ENCODE results near the gene PKN2.
A peak's percentile ranks its signal among the peaks of the same experiment; 100 is the strongest.

PKN2 gene

DNA sequence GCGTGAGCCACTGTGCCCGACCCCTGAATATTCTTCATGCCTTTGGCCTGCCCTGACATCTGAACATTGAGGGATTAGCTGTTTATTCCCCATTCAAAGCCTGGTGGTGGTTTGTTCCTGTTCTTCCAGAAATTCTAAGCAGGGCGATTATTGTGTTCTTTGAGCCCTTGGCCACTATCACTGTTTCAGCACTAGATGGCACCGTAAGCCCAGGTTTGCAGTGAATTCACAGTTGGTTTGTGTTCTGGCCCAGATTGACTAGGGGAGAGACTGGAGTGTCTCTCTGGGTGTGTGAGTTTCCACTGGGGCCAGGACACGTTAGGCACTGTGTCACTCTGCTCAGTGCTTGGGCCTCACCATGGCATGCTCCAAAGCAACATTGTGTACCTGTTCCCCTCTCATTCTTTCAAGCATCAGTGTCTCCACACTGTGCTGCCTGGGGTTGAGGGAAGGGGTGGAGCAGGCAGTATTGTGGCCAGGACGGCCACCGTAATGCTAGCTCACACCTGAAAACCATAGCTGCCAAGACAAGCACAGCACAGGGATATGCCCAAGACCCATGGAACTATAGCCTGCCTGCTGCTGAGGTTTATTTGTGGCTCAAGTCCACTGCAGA lies 52.7 kb downstream of the PKN2 start:
- DNase-seq: peak; percentile 1 to 3

- DNase-seq: no peak
Measured at GRCh38 chr1:88737338-88737927, 53.4 kb downstream of the PKN2 start.

- DNase-seq: no peak
Measured at GRCh38 chr1:88740784-88741183, 56.7 kb downstream of the PKN2 start.

DNA sequence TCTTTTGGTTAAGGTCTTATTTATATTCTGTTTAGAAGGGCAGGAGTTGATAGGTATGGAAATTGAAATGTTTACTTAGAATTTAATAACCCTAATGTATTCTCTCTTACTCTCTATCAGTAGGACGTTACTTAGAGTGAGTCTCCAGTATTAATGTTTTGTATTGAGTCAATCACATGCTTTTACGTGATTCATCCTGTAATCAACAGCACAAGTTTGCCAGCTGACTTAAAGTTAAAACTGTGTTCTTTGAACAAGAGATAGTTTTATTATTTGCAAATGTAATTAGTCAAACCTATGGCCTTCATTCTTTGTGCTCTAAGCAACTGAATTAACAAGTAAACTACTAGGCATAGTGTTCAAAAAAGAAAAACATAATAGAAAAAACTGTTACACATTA lies 57.3 kb downstream of the PKN2 start:
- DNase-seq: no peak

DNA sequence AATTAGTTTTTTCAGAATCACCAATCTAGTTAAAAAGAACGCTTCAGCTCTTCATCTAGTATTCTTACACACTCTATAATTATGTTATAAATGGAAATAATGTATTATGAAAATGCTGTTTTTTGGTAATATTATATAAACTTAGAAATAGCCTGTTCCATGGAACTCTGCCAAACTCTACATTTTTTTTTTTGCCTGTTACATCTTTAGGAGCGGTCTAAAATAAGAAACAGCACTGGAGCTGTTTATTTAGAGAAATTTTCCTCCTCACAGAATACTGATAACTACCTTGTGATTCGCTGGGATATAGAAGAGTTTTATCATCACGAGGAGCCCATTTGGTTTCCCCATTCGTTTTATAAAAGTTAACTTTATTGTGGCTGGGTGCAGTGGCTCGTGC lies 58.5 kb downstream of the PKN2 start:
- DNase-seq: no peak

DNA sequence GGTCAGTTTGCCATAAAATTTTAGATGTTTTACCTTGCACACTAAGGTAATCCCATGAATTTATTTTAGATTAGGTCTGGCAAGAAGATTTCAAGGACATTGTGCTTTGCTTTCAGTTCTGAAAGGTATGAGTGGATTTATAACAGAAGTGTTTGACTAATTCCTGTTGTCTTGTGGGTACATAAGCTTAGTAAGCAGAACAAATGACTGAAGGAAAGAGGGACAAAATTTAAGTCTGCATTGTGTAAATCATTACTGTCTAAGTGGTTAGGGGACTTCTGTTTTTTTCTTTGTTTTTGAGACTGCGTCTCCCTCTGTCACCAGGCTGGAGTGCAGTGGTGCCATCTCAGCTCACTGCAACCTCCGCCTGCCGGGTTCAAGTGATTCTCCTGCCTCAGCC lies 60.1 kb downstream of the PKN2 start:
- no peak for DNase-seq

DNA sequence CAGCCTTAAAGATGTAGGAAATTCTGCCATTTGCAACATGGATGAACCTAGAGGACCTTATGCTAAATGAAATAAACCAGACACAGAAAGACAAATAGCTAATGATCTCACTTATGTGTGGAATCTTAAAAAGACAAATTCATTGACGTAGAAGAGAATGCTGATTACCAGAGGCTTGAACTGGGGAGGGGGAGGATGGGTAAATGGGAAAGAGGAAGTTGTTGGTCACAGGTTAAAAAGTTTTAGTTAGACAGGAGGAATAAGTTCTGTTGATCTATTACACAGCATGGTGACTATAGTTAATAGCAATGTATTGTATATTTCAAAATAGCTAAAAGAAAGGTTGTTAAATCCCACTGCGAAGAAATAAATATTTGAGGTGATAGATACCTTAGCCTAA lies 62.8 kb downstream of the PKN2 start:
- no peak for DNase-seq

DNA sequence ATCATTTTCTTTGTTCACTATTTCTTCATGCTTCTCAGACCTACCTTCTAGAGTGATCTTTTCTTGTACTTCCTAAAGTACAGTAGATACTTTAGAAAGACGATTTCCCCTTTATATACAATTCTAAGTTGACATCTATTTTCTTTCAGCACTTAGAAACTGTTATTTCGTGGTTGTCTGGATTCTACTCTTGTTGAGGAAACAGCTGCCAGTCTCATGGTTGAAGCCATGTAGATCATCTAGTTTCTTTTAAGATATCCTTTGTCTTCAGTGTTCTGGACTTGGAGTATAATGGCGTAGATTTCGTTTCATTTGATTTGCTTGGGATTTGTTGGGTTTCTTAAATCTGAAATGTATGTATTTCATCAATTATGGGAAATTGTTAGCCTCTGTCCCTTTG lies 67.6 kb downstream of the PKN2 start:
- no peak for DNase-seq

- no peak for DNase-seq
Measured at GRCh38 chr1:88753506-88753905, 69.4 kb downstream of the PKN2 start.

DNA sequence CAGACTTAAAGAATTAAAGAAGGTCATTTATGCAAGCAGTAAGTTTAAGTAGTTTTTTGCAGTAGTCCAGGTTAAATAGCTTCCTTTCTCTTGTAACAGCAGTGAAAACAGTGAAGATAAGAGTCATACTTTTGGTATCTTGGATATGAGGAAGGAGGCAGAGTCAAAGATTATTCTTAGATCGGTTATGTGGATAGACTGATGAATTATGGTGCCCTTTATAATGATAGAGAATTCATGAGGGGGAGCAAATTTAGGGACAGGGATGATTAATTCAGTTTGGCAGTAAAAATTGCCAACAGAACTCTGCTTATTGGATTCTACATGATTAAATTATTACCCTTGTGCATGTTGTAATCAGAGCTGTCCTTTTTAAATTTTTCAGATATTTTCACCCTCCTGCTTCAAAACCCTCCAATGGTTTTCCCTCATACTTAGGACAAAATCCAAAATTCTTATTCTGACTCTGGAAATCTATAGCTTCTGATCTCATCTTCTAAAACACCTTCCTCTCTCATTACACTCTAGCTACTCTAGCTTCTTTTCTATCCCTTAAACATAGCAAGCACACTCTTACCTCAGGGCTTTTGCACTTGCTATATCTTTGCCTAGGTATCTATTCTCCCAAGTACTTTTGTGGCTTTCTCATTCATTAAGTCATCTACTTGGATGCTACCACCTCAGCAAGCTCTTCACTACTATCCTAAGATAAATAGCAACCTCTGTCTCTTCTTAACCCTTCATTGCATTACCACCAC lies 79.8 kb downstream of the PKN2 start:
- no peak for DNase-seq

- DNase-seq: no peak
Measured at GRCh38 chr1:88768187-88768586, 84.1 kb downstream of the PKN2 start.

DNA sequence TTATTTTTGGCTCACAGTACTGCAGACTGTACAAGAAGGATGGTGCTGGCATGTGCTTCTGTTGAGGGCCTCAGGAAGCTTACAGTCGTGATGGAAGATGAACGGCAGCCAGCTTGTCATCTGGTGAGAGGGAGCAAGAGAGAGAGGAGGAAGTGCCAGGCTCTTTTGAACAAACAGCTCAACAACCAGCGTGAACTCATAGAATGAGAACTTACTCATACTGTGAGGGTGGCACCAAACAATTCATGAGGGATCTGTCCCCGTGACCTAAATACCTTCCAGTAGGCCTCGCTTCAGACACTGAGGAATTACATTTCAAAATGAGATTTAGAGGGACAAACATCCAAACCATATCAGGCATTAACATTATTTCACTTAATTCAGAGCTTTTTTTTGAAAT lies 84.7 kb downstream of the PKN2 start:
- DNase-seq: no peak

DNA sequence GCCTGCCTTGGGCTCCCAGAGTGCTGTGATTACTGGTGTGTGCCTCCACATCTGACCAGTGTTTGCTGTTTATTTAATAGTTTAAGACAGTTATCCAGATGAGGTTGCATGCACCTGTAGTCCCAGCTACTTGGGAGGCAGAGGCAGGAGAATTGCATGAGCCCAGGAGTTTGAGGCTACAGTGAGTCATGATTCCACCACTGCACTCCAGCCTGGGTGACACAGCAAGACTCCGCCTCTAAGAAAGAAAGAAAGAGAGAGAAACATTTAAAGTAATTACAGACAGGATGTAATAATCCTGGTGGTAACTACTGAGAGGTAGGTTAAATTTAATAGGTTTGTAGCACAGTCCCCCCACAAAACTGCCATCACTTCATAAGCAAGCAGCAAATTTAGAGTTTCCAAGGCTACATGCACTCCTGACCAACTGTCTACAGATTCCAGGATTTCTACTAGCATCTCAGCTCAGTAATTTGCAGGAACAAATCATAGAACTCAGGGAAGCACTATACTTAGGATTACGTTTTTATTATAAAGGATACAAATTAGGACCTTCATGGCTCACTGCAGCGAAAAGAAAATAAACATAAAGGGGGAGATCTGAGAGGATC lies 89.6 kb downstream of the PKN2 start:
- DNase-seq: no peak

DNA sequence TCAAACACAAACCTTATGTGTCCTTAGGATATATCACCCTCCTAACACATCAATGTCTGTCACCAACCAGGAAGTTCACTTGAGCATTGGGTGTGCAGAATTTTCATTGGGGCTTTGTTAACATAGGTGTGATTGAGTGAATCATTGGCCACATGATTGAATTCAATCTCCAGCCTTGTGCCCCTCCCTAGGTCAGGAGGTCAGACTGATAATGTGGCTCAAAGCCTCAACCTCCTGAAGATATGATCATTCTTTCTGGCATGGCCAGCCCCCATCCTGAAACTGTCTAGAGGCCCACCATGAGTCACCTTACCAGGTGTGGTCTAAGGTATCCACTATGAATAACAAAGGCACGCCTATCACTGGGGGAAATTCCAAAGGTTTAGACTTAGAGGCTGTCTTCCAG lies 90.1 kb downstream of the PKN2 start:
- DNase-seq: no peak

- DNase-seq: no peak
Measured at GRCh38 chr1:88777604-88778149, 93.6 kb downstream of the PKN2 start.

GRCh38 chr1:88779880-88780279 lies 95.8 kb downstream of the PKN2 start:
- DNase-seq: no peak

GRCh38 chr1:88780485-88780884 lies 96.4 kb downstream of the PKN2 start:
- no peak for DNase-seq

- DNase-seq: no peak
Measured at GRCh38 chr1:88783145-88783544, 99.1 kb downstream of the PKN2 start.

DNA sequence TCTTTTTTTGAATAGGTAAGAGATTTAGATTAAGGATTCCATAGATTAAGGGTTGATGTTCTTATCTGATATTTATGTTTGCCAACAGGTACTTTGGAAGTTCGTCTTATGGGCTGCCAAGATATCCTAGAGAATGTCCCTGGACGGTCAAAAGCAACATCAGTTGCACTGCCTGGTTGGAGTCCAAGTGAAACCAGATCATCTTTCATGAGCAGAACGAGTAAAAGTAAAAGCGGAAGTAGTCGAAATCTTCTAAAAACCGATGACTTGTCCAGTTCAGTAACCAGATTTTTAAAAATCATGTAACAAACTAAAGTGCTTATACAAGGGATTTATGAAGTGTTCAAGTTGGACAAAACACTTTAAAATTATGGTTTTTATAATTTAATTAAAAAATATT lies 100.5 kb downstream of the PKN2 start:
- no peak for DNase-seq

DNA sequence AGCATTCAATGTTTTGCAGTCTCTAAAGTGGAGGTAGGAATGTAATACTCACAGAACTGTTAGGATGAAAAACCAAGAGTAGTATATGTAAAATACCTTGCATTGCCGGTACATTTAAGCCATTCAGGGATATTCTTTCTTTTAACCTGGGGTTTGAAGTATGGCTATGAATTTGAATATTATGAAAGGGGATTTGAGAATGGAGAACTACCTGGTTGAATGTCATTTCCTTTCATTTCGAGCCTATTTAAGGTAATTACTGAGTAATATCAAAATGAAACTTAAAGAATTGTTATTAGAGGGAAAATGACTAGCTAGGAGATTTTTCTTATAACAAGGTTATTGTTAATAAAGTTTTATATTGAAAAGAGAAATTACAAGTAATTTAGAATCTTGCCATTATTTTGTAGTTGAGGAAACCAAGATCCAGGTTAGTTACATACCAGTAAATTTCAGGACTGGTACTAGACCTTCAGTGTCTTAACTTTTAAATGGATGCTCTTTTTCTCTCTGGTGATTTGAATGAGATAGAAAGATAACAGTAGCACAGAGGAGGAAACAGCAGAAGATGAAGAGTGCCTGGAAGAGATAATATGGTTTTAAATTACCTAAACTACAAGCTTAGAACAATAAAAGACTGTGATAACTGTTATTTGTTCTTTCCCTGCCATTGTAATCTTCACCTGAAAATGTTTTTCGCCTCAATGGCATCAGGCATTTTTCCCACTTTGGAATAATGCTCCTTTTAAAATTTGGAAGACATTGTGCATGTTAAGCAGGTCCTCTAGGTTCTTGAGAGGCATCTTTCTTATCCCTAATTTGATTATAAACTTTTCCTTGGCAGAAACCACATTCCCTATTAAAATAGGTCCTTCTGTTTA lies 103.2 kb downstream of the PKN2 start:
- DNase-seq: no peak

GRCh38 chr1:88791192-88791591 lies 107.1 kb downstream of the PKN2 start:
- no peak for DNase-seq

DNA sequence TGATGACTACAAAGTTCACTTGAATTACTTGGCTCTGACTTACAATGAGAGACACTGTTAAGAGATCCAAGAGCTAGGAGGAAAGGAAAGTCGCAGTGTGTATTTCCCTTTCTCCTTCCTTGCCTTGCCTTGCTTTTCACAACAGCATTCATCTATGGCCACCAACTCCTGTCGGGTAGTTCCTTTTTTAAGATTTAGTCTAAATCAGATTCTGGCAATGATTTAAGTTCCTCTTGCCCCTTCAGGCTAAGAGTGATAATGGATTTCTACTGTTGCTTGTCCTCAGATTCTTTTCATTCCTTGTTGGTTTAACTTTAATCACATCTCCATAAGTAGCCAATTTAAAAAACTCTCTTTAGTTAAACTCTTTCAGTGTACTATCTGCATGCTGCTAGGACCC lies 115.4 kb downstream of the PKN2 start:
- no peak for DNase-seq
